Dedifferentiated amniotic fluid mesenchymal stem cell (primary cell): Measurements from ENCODE around the gene RAB5A.
"Not testable (repeated sequence)": the region's sequence is repeated elsewhere in the genome, so short reads cannot be mapped to it uniquely, and the experiment has no call there.

ENCODE experiments used
- DNase-seq: peaks from one replicate; pipeline ENCODE4 v3.0.0-alpha.2; 2016; ENCODE audit errors: extremely low spot score

The RAB5A gene

GRCh38 chr3:19947549-19948225 lies 790 bp downstream of the RAB5A start:
- peak; percentile 55 for DNase-seq

GRCh38 chr3:19948226-19948591 lies 1.3 kb downstream of the RAB5A start:
- DNase-seq, result no peak

- no peak for DNase-seq
Observed at GRCh38 chr3:19950316-19950715, 3.4 kb downstream of the RAB5A start.

GRCh38 chr3:19954676-19955075 lies 7.8 kb downstream of the RAB5A start:
- no peak for DNase-seq

GRCh38 chr3:19957354-19957753 lies 10.5 kb downstream of the RAB5A start:
- DNase-seq, result not testable (repeated sequence)

- no peak for DNase-seq
Observed at GRCh38 chr3:19959505-19959904, 12.6 kb downstream of the RAB5A start.

- DNase-seq, result no peak
Observed at GRCh38 chr3:19960696-19961095, 13.8 kb downstream of the RAB5A start.

GRCh38 chr3:19961960-19962359 lies 15.1 kb downstream of the RAB5A start:
- no peak for DNase-seq

- DNase-seq, result no peak
Observed at GRCh38 chr3:19967208-19967607, 20.3 kb downstream of the RAB5A start.

- no peak for DNase-seq
Observed at GRCh38 chr3:19967812-19968211, 20.9 kb downstream of the RAB5A start.

GRCh38 chr3:19970327-19970726 lies 23.4 kb downstream of the RAB5A start:
- DNase-seq, result no peak

- peak; percentile 36 for DNase-seq
Observed at GRCh38 chr3:19972054-19972453, 25.2 kb downstream of the RAB5A start.

- DNase-seq, result not testable (repeated sequence)
Observed at GRCh38 chr3:19988904-19989303, 42.0 kb downstream of the RAB5A start.

- no peak for DNase-seq
Observed at GRCh38 chr3:19994796-19995195, 47.9 kb downstream of the RAB5A start.

GRCh38 chr3:19997502-19997901 lies 50.6 kb downstream of the RAB5A start:
- DNase-seq, result no peak

GRCh38 chr3:20001932-20002331 lies 55.0 kb downstream of the RAB5A start:
- no peak for DNase-seq

GRCh38 chr3:20007960-20008359 lies 61.1 kb downstream of the RAB5A start:
- no peak for DNase-seq

GRCh38 chr3:20008646-20009045 lies 61.7 kb downstream of the RAB5A start:
- no peak for DNase-seq

GRCh38 chr3:20012164-20012563 lies 65.3 kb downstream of the RAB5A start, which contains the start of gene PP2D1:
Gene PP2D1 (minus strand): TSS chr3:20012264. CDS start chr3:20012072, 192 bp downstream.
- no peak for DNase-seq

GRCh38 chr3:20013396-20013795 lies 66.5 kb downstream of the RAB5A start:
- no peak for DNase-seq

GRCh38 chr3:20015525-20015924 lies 68.6 kb downstream of the RAB5A start:
- DNase-seq, result no peak

GRCh38 chr3:20016076-20016475 lies 69.2 kb downstream of the RAB5A start:
- DNase-seq, result not testable (repeated sequence)

- no peak for DNase-seq
Observed at GRCh38 chr3:20022954-20023622, 76.2 kb downstream of the RAB5A start.
